Stimulated activated memory B cell treated with anti-CD40 and anti-IgM and Interleukin-4, amounts not matched to agents 10 μg/mL and 1 μg/mL and 100 μg/mL, for 72 hours (primary cell): ENCODE data around the gene SCAF11.
"Not testable (repeated sequence)": the region's sequence is repeated elsewhere in the genome, so short reads cannot be mapped to it uniquely, and the experiment has no call there.

Experiments used
- ATAC-seq: fragments of 150-1000 bp; cut with Tn5 transposase; 2 replicates; pipeline ENCODE4 v1.10.0; 2021
- H3K27ac Mint-ChIP-seq: one replicate; pipeline ENCODE4 v1.8.0; 2022; ENCODE audit warnings: mild to moderate bottlenecking, mixed read lengths
- H3K27me3 Mint-ChIP-seq: one replicate; pipeline ENCODE4 v1.8.0; 2022; ENCODE audit warnings: mixed read lengths
- H3K36me3 Mint-ChIP-seq: one replicate; pipeline ENCODE4 v1.8.0; 2022; ENCODE audit warnings: mixed read lengths
- H3K4me1 Mint-ChIP-seq: one replicate; pipeline ENCODE4 v1.8.0; 2022; ENCODE audit warnings: mixed read lengths
- H3K4me3 Mint-ChIP-seq: one replicate; pipeline ENCODE4 v1.8.0; 2022; ENCODE audit warnings: mild to moderate bottlenecking, moderate library complexity, mixed read lengths
- H3K9me3 Mint-ChIP-seq: one replicate; pipeline ENCODE4 v1.8.0; 2022; ENCODE audit warnings: mixed read lengths

Gene SCAF11

DNA sequence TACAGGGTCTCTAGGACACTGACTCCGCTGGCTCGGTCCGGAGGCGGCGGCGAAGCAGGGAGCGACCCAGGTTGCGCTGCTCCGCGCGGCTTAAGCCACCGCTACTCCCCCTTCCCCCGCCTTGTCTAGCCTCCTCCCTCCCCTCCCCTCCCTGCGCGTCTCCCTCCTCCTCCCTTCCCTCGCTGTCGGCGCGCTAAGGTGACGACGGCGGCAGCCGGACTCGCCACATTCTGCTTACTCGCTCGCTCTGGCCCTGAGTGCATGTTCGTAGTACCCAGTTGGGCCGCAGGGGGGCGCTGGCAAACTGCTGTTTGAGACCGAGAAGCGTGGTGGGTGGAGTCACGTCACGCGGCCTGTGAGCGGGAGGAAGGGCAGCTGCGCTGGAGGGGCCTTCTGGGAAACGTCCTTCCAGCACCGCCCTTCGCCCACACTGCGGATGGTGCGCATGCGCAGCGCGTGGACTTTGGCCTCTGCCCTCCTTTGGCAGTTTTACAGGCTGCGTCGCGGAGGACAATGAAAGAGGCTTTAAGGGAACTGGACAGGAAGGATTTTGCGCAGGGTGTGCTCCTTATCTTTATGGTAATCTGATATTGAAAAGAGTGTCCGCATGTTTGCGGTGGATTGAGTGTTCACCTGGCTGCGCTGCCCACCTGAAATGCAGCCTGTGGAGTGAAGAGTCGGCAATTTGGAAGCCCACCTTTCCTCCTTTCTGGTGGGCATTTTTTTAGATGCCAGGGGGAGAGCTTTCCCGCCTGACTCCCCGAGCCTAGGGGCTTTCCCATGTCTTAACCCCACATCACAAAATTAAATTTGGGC lies at the start of gene SCAF11:
Gene SCAF11 (minus strand): TSS at position 107 of the 816 bp plus-strand sequence. CDS start 26,407 bp downstream, outside the sequence.
- peak; percentile 93 for ATAC-seq
- Mint-ChIP-seq H3K9me3 (peaks cover 3% of the 10 kb centered on the region), H3K27me3 (no peaks in the 10 kb centered on the region), H3K36me3 (peaks cover 13% of the 10 kb centered on the region), H3K4me1 (peaks cover 37% of the 10 kb centered on the region), H3K4me3 (peak within 1 kb of the TSS; percentile 86), H3K27ac (peak within 1 kb of the TSS; percentile 84)

DNA sequence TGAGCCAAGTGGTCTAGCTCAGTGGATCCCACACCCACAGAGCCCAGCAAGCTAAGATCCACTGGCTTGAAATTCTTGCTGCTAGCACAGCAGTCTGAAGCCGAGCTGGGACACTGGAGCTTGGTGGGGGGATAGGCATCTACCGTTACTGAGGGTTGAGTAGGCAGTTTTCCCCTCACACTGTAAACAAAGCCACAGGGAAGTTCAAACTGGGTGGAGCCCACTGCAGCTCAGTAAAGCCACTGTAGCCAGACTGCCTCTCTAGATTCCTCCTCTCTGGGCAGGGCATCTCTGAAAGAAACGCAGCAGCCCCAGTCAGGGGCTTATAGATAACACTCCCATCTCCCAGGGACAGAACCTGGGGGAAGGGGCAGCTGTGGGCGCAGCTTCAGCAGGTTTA lies 46.7 kb upstream of the SCAF11 start:
- H3K27ac Mint-ChIP-seq, ATAC-seq, H3K4me1 Mint-ChIP-seq, H3K9me3 Mint-ChIP-seq, H3K36me3 Mint-ChIP-seq, H3K4me3 Mint-ChIP-seq: not testable (repeated sequence)
- peaks cover 23% of the 10 kb centered on the region for H3K27me3 Mint-ChIP-seq

DNA sequence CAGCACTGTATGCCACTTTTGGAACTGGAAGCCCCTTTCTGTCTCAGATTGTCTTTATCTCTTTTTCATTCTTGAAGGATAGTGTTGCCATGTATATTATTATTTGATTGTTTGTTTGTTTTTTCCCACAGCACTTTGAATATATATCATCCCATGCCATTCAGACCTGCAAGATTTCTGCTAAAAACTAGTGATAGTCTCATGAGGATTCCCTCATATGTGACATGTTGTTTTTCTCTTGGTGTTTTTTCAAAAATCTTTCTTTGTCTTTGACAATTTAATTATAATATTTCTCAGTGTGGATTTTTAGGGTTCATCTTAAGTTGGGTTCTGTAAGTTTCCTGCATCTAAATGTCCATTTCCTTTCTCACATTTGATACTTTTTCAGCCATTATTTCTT lies 36.8 kb upstream of the SCAF11 start:
- H3K27ac Mint-ChIP-seq = no peak overlapping the region
- no peaks in the 10 kb centered on the region for H3K4me1 Mint-ChIP-seq
- no peak for ATAC-seq
- H3K27me3 Mint-ChIP-seq = peaks cover 23% of the 10 kb centered on the region
- peaks cover 42% of the 10 kb centered on the region for H3K9me3 Mint-ChIP-seq
- peaks cover 25% of the 10 kb centered on the region for H3K36me3 Mint-ChIP-seq
- no peak overlapping the region for H3K4me3 Mint-ChIP-seq

GRCh38 chr12:46024099-46024498 lies 33.7 kb upstream of the SCAF11 start:
- Mint-ChIP-seq H3K36me3 (peaks cover 31% of the 10 kb centered on the region), H3K27me3 (peaks cover 39% of the 10 kb centered on the region), H3K27ac (no peak overlapping the region), H3K9me3 (peaks cover 44% of the 10 kb centered on the region), H3K4me1 (no peaks in the 10 kb centered on the region), H3K4me3 (no peak overlapping the region)
- no peak for ATAC-seq

- Mint-ChIP-seq H3K27me3 (peaks cover 39% of the 10 kb centered on the region), H3K4me3 (no peak overlapping the region), H3K9me3 (peaks cover 30% of the 10 kb centered on the region), H3K27ac (no peak overlapping the region), H3K4me1 (no peaks in the 10 kb centered on the region), H3K36me3 (peaks cover 15% of the 10 kb centered on the region)
- no peak for ATAC-seq
Observed at GRCh38 chr12:46020768-46021167, 30.4 kb upstream of the SCAF11 start.

GRCh38 chr12:46018712-46019111 lies 28.3 kb upstream of the SCAF11 start:
- Mint-ChIP-seq H3K9me3 (peaks cover 13% of the 10 kb centered on the region), H3K27me3 (peaks cover 25% of the 10 kb centered on the region)
- not testable (repeated sequence) for ATAC-seq, H3K4me3 Mint-ChIP-seq, H3K36me3 Mint-ChIP-seq, H3K4me1 Mint-ChIP-seq, H3K27ac Mint-ChIP-seq

DNA sequence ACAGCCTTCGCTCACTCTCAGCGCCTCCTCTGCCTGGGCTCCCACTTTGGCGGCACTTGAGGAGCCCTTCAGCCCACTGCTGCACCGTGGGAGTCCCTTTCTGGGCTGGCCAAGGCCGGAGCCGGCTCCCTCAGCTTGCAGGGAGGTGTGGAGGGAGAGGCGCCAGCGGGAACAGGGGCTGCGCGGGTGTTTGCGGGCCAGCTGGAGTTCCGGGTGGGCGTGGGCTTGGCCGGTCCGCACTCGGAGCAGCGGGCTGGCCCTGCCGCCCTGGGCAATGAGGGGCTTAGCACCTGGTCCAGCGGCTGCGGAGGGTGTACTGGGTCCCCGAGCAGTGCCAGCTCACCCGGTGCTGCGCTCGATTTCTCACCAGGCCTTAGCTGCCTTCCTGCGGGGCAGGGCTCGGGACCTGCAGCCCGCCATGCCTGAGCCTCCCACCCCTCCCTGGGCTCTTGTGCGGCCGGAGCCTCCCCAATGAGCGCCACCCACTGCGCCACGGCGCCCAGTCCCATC lies 27.5 kb upstream of the SCAF11 start:
- ATAC-seq, H3K36me3 Mint-ChIP-seq, H3K4me1 Mint-ChIP-seq, H3K27ac Mint-ChIP-seq, H3K4me3 Mint-ChIP-seq: not testable (repeated sequence)
- peaks cover 13% of the 10 kb centered on the region for H3K9me3 Mint-ChIP-seq
- peaks cover 24% of the 10 kb centered on the region for H3K27me3 Mint-ChIP-seq

DNA sequence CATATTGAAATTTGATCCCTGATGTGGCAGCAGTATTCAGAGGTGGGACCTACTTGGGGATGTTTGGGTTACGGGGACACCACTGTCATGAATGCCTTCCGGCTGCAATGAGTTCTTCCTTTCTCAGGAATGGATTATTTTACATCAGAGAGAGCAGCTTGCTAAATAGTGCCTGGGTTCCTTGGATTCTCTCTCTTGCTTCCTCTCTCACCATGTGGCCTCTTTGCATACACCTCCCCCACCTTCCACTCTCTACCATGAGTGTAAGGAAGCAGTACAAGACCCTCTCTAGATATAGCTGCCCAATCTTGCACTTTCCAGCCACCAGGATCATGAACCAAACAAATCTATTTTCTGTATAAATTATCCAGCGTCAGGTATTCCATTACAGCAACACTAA lies 15.4 kb upstream of the SCAF11 start:
- ATAC-seq = no peak
- no peak overlapping the region for H3K27ac Mint-ChIP-seq
- no peaks in the 10 kb centered on the region for H3K9me3 Mint-ChIP-seq
- H3K36me3 Mint-ChIP-seq = no peaks in the 10 kb centered on the region
- no peaks in the 10 kb centered on the region for H3K4me1 Mint-ChIP-seq
- H3K4me3 Mint-ChIP-seq = no peak overlapping the region
- no peaks in the 10 kb centered on the region for H3K27me3 Mint-ChIP-seq

DNA sequence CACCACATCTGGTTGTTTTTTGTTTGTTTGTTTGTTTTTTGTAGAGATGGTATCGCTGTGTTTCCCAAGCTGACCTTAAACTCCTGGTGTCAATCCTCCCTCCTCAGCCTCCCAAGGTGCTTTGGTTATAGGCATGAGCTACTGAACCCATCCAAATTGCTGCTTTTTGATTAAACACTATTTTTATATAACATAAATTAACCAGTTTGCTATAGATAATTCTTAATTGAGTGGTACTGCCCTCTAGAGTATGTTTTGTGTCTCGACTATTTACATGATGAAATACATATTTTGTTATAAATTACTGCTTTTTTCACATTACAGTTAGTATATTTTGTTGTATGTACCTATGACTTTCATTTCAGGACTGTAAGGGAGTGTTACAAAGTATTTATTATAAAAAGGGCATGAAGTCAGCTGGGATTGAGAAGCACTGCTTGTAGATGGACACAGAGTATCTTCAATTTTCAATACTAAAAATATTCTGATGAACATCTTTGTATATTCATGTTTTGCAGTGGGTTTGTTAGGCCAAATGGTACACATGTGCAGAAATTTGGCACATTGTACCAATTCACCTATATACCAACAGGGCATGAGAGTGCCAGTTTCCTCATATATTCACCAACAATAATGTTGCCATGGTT lies 14.9 kb upstream of the SCAF11 start:
- no peak for ATAC-seq
- Mint-ChIP-seq H3K27me3 (no peaks in the 10 kb centered on the region), H3K4me3 (no peak overlapping the region), H3K9me3 (no peaks in the 10 kb centered on the region), H3K27ac (no peak overlapping the region), H3K4me1 (no peaks in the 10 kb centered on the region), H3K36me3 (no peaks in the 10 kb centered on the region)

DNA sequence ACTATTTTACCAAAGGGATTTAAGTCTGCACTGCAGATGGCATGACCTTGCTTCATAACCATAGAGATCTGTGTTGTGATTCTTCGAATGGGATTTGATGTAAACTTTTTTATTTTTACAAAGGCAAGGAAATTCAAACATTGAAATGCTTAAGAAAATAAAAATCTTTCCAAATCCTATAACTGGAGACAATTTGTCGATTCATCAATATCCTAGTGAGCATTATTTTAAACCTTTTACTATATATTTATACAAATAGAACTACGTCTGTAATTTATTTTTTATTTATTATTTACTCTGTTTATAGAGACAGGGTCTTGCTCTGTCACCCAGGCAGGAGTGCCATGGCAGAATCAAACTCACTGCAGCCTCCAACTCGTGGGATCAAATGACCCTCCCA lies 14.3 kb upstream of the SCAF11 start:
- no peaks in the 10 kb centered on the region for H3K36me3 Mint-ChIP-seq
- H3K27me3 Mint-ChIP-seq = no peaks in the 10 kb centered on the region
- no peaks in the 10 kb centered on the region for H3K4me1 Mint-ChIP-seq
- H3K4me3 Mint-ChIP-seq = no peak overlapping the region
- no peak for ATAC-seq
- H3K27ac Mint-ChIP-seq = no peak overlapping the region
- peaks cover 2% of the 10 kb centered on the region for H3K9me3 Mint-ChIP-seq

DNA sequence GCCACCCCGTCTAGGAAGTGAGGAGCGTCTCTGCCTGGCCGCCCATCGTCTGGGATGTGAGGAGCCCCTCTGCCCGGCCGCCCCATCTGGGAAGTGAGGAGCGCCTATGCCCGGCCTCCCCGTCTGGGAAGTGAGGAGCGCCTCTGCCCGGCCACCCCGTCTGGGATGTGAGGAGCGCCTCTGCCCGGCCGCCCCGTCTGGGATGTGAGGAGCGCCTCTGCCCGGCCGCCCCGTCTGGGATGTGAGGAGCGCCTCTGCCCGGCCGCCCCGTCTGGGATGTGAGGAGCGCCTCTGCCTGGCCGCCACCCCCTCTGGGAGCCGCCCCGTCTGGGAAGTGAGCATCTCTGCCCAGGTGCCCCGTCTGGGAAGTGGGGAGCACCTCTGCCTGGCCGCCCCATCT lies 9.7 kb upstream of the SCAF11 start:
- ATAC-seq = not testable (repeated sequence)

DNA sequence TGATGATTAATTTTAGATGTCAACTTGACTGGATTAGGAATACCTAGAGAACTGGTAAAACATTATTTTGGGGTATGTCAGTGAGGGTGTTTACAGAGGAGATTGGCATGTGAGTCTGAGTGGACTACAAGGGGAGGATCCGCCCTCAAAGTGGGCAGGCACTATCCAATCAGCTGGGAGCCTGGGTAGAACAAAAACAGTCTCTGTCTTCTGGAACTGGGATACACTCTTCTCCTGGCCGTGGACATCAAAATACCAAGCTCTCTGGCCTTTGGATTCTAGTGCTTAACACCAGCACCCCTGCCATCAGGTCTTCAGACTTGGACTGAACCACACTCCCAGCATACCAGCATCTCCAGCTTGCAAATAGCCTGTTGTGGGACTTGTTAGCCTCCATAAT lies 4.4 kb upstream of the SCAF11 start:
- no peak for ATAC-seq
- Mint-ChIP-seq H3K4me3 (no peak overlapping the region), H3K4me1 (peaks cover 11% of the 10 kb centered on the region), H3K27ac (no peak overlapping the region), H3K36me3 (no peaks in the 10 kb centered on the region), H3K27me3 (no peaks in the 10 kb centered on the region), H3K9me3 (peaks cover 3% of the 10 kb centered on the region)

More for the DNA sequence above, 9.7 kb upstream of the SCAF11 start:
- H3K4me1 Mint-ChIP-seq, H3K36me3 Mint-ChIP-seq, H3K27ac Mint-ChIP-seq, H3K27me3 Mint-ChIP-seq, H3K4me3 Mint-ChIP-seq, H3K9me3 Mint-ChIP-seq: not testable (repeated sequence)

DNA sequence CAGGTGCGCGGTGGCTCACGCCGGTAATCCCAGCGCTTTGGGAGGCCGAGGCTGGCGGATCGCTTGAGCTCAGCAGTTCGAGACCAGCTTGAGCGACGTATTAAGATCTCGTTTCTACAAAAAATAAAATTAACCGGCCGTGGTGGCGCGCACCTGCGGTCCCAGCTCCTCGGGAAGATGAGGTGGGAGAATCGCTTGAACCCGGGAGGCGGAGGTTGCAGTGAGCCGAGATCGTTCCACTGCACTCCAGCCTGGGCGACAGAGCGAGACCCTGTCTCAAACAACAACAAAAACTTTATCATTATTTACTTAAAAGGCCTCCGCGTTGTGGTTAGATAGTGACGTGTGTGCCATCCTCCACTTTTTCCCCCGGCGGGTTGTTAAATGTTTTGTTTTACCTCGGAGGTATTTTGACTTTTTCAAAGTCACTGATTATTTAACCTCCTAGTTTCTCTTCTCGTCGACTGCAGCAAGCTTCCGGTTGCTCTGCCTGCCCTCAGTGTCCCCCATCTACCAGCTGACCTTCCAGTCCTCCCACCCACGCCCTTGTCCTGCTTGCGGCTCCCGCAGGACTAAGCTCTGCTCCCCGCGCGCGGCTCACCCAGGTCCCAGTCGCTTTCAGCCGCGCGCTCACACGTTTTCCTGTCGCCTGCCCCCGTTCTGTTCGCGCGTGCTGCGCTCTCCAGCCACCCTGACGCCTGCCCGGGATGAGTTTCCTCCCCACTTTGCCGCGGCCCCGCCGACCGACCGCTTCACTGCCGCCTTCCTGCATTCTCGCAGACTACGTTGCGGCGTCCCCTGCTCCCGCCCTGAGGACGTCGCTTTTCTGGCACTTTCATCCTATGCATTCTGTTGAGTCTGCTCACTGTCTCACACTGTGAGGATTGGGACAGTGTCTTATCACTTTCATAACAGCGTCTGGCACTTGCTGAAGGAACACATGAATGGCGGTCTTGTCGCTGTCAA lies 1.2 kb upstream of the SCAF11 start:
- H3K36me3 Mint-ChIP-seq = peaks cover 4% of the 10 kb centered on the region
- no peaks in the 10 kb centered on the region for H3K9me3 Mint-ChIP-seq
- peak overlapping the region; percentile 86 for H3K4me3 Mint-ChIP-seq
- H3K4me1 Mint-ChIP-seq = peaks cover 28% of the 10 kb centered on the region
- no peaks in the 10 kb centered on the region for H3K27me3 Mint-ChIP-seq
- peak overlapping the region; percentile 84 for H3K27ac Mint-ChIP-seq
- peak; percentile 6 for ATAC-seq

DNA sequence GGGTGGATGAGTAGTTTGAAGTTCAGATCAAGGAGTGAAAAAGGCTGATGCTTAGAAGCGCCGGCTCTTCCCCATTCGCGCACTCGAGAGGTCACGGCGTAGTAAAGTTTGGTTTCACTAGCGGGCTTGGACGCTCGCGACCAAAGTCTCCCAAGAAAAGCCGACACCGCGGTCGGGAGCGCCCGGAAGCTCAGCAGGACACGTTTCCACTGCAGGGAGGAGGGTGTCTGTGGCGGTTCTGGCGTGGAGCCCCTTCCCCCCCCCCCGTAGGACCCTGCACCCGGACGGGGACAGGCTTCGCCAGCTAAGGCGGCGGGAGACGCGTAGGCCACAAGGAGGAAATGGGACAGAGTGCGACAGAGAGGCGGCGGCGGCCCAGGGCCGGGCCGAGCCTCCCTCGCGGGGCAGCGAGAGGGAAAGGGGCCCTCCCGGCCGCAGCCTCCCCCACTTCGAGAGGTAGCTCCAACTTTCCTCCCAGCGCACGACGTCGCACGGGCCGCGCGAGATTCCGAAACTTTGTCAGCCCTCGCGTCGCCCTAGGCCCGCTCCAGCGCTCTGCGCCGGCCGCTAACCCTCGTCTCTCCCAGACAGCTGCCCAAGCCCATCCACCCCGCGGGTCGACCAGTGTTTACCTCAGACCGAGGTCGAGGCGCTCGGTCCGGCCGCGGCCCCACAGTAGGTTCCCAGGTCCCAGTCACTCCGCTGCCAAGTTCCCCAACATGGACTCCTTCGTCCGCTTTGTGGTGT lies 480 bp downstream of the SCAF11 start:
- H3K4me3 Mint-ChIP-seq = peak overlapping the region; percentile 86
- H3K27ac Mint-ChIP-seq = peak overlapping the region; percentile 84
- ATAC-seq = peak; percentile 62

More for the DNA sequence above, 480 bp downstream of the SCAF11 start:
- peaks cover 7% of the 10 kb centered on the region for H3K9me3 Mint-ChIP-seq
- H3K27me3 Mint-ChIP-seq = no peaks in the 10 kb centered on the region
- peaks cover 21% of the 10 kb centered on the region for H3K36me3 Mint-ChIP-seq
- peaks cover 45% of the 10 kb centered on the region for H3K4me1 Mint-ChIP-seq
